ENCODE data around the gene EIF4ENIF1.

Gene EIF4ENIF1

GRCh38 chr22:31445642-31446041 is 44.0 kb downstream of the EIF4ENIF1 start:
- TF ChIP-seq, protein P1, sequence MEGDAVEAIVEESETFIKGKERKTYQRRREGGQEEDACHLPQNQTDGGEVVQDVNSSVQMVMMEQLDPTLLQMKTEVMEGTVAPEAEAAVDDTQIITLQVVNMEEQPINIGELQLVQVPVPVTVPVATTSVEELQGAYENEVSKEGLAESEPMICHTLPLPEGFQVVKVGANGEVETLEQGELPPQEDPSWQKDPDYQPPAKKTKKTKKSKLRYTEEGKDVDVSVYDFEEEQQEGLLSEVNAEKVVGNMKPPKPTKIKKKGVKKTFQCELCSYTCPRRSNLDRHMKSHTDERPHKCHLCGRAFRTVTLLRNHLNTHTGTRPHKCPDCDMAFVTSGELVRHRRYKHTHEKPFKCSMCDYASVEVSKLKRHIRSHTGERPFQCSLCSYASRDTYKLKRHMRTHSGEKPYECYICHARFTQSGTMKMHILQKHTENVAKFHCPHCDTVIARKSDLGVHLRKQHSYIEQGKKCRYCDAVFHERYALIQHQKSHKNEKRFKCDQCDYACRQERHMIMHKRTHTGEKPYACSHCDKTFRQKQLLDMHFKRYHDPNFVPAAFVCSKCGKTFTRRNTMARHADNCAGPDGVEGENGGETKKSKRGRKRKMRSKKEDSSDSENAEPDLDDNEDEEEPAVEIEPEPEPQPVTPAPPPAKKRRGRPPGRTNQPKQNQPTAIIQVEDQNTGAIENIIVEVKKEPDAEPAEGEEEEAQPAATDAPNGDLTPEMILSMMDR (IDR thresholded peaks at IDR 0.05; ENCODE audit: borderline replicate concordance, control extremely low read depth, extremely low read depth, insufficient read depth, missing control alignments): no peak
- in situ Hi-C loops (cut with MboI; ENCODE audit: low sequenced_read_pairs, unreplicated experiment): no loop called here
- no peak for DNase-seq (ENCODE audit: low spot score)

GRCh38 chr22:31443516-31443915 is 46.1 kb downstream of the EIF4ENIF1 start:
- in situ Hi-C loops (cut with MboI; ENCODE audit: low sequenced_read_pairs, unreplicated experiment): no loop called here
- DNase-seq (ENCODE audit: low spot score): no peak
- TF ChIP-seq, protein P1 (IDR thresholded peaks at IDR 0.05; ENCODE audit: borderline replicate concordance, control extremely low read depth, extremely low read depth, insufficient read depth, missing control alignments): no peak

DNA sequence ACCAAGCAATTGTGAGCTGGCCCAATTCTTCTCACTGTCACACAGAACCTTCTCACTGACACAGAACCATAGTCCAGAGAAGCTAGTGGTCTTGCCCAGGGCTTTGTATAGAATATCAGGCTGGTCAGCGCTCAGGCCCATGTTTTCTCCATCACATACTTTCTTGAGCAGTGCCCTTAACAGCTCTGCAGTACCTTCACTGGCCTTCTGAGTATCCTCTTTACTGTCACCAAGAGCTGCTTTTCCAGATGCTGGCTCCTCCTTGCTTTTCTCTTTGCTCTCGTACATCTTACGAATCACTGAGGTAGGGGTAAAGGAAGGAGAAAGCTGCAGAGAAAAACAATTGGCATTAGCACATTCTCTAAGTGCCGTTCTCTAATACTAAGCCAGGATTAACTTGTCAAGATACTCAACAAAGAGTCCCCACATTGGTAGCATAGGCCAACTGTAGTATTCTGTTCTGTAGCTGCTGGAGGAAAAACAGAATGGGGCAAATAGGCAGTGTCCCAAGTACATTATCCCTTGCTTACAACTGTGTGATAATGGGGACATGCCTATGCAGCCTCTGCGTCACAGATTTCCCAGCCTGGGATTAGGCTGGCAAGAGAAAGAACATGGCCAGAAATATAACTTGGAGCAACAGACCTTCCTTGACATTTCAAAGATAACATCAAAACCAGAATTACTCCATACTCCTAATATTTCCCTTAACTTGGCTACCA is 46.7 kb downstream of the EIF4ENIF1 start:
- DNase-seq (ENCODE audit: low spot score): no peak
- in situ Hi-C loops (cut with MboI; ENCODE audit: low sequenced_read_pairs, unreplicated experiment): no loop called here
- TF ChIP-seq, protein P1 (IDR thresholded peaks at IDR 0.05; ENCODE audit: borderline replicate concordance, control extremely low read depth, extremely low read depth, insufficient read depth, missing control alignments): no peak

DNA sequence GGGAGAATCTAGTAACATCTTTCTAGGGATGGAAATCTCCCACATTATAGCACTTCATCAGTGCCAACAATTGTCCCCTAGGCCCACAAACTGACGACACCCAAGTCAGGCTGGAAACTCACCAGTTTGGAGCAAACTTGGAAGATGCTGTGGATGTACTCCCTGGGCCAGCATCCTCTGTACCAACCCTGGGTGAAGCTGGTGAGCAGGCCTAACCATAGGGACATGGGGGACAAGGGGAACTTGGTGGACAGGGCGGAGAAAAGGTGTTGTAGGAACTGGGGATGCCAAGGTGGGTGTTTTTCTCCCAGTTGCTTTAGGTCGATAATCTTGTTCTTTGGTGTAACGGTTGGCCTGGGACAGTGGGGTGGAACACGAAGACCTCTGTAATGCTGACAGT is 48.0 kb downstream of the EIF4ENIF1 start:
- DNase-seq (ENCODE audit: low spot score): no peak
- in situ Hi-C loops (cut with MboI; ENCODE audit: low sequenced_read_pairs, unreplicated experiment): no loop called here
- TF ChIP-seq, protein P1 (IDR thresholded peaks at IDR 0.05; ENCODE audit: borderline replicate concordance, control extremely low read depth, extremely low read depth, insufficient read depth, missing control alignments): no peak

DNA sequence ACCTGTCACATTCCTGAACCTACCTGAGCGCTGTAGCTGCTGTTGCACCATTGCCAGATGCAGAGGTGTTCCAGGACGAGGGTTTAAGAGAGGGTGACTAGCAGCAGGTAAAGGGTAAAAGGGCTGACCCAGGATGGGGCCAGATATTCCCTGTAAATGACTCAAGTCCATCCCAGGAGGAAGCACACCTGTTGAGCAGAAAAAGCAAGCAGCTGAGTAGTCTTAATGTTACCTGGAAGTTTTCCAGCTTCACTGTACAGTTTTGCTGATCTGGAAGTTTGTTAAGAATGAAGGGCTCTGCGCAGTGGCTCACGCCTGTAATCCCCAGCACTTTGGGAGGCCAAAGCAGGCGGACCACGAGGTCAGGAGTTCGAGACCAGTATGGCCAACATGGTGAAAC is 49.0 kb downstream of the EIF4ENIF1 start:
- DNase-seq (ENCODE audit: low spot score): no peak
- in situ Hi-C loops (cut with MboI; ENCODE audit: low sequenced_read_pairs, unreplicated experiment): no loop called here
- TF ChIP-seq, protein P1 (IDR thresholded peaks at IDR 0.05; ENCODE audit: borderline replicate concordance, control extremely low read depth, extremely low read depth, insufficient read depth, missing control alignments): no peak

DNA sequence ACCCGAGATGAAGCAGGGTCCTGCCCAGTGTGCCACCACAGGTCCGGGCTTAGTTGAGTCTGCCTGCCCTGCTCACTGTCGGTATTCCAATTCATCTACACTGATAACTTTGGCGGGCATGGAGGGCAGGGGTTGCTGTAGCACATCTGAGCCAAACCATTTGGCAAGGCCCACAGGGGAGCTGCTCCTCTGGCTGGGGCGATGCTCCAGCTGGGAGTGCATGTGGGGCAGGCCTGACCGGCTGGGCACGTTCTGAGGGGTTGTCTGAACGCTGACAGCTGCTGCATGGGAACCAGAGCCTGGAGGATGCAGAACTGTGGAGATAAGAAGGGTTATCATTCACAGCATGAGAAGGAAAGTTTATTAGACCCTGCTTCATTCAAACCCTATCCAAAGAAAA is 49.8 kb downstream of the EIF4ENIF1 start:
- in situ Hi-C loops (cut with MboI; ENCODE audit: low sequenced_read_pairs, unreplicated experiment): no loop called here
- no peak for DNase-seq (ENCODE audit: low spot score)
- TF ChIP-seq, protein P1 (IDR thresholded peaks at IDR 0.05; ENCODE audit: borderline replicate concordance, control extremely low read depth, extremely low read depth, insufficient read depth, missing control alignments): no peak
